SK-N-SH treated with all-trans-retinoic acid at 6 μM for 48 hours (cell line): ENCODE data around the gene ID2.

Experiments
- ATAC-seq: fragments of 200-7000 bp; cut with Tn5 transposase; 3 replicates; pipeline ENCODE4 v1.9.1; 2020; ENCODE audit warnings: mild to moderate bottlenecking, moderate library complexity
- ARNTL ChIP-seq: fragments of 450-650 bp; formaldehyde crosslinking; IDR thresholded peaks from 2 replicates; pipeline ENCODE4 v1.5.0; 2020; ENCODE audit warnings: low read depth, mild to moderate bottlenecking, moderate library complexity, borderline replicate concordance
- BACH2 ChIP-seq: fragments of 250-450 bp; sonication (Bioruptor Pico); IDR thresholded peaks from 2 replicates; pipeline ENCODE4 v1.9.0; 2021; ENCODE audit warnings: mild to moderate bottlenecking, borderline replicate concordance
- CREB5 ChIP-seq: fragments of 250-450 bp; sonication (Bioruptor Pico); IDR thresholded peaks from 2 replicates; pipeline ENCODE4 v1.5.1; 2020; ENCODE audit warnings: low read depth, mild to moderate bottlenecking, moderate library complexity
- CSDC2 ChIP-seq: fragments of 250-450 bp; sonication (Bioruptor Pico); IDR thresholded peaks from 2 replicates; pipeline ENCODE4 v1.5.0; 2020; ENCODE audit warnings: mild to moderate bottlenecking, moderate library complexity
- CSRNP3 ChIP-seq: fragments of 250-450 bp; sonication (Bioruptor Pico); IDR thresholded peaks from 2 replicates; pipeline ENCODE4 v1.5.1; 2021; ENCODE audit warnings: mild to moderate bottlenecking, moderate library complexity
- GLIS3 ChIP-seq: fragments of 250-450 bp; sonication (Bioruptor Pico); IDR thresholded peaks from 2 replicates; pipeline ENCODE4 v1.5.0; 2020; ENCODE audit warnings: mild to moderate bottlenecking, moderate library complexity
- ISL1 ChIP-seq: fragments of 250-450 bp; sonication (Bioruptor Pico); IDR thresholded peaks from 2 replicates; pipeline ENCODE4 v2.1.2; 2022; ENCODE audit warnings: mild to moderate bottlenecking, moderate library complexity
- OSR1 ChIP-seq: fragments of 250-450 bp; sonication (Bioruptor Pico); IDR thresholded peaks from 2 replicates; pipeline ENCODE4 v1.8.0; 2022; ENCODE audit warnings: moderate library complexity, mild to moderate bottlenecking, inconsistent platforms
- PPARA ChIP-seq: fragments of 250-450 bp; sonication (Bioruptor Pico); IDR thresholded peaks from 2 replicates; pipeline ENCODE4 v1.5.0; 2020; ENCODE audit warnings: mild to moderate bottlenecking, borderline replicate concordance
- RARB ChIP-seq: fragments of 250-450 bp; sonication (Bioruptor Pico); IDR thresholded peaks from 2 replicates; pipeline ENCODE4 v1.8.0; 2021; ENCODE audit warnings: mild to moderate bottlenecking, moderate library complexity
- TCF4 ChIP-seq: fragments of 250-450 bp; sonication (Bioruptor Pico); IDR thresholded peaks from 2 replicates; pipeline ENCODE4 v1.8.0; 2021; ENCODE audit warnings: mild to moderate bottlenecking, moderate library complexity, borderline replicate concordance
- ZC3H10 ChIP-seq: fragments of 250-450 bp; sonication (Bioruptor Pico); IDR thresholded peaks from 2 replicates; pipeline ENCODE4 v1.5.1; 2021; ENCODE audit warnings: mild to moderate bottlenecking, moderate library complexity
- ZFP3 ChIP-seq: fragments of 250-450 bp; sonication (Bioruptor Pico); IDR thresholded peaks from 2 replicates; pipeline ENCODE4 v1.5.0; 2020; ENCODE audit warnings: mild to moderate bottlenecking, moderate library complexity
- ZFP30 ChIP-seq: fragments of 450-650 bp; formaldehyde crosslinking; IDR thresholded peaks from 2 replicates; pipeline ENCODE4 v1.5.0; 2022; ENCODE audit warnings: mild to moderate bottlenecking, moderate library complexity
- ZNF565 ChIP-seq: fragments of 450-650 bp; formaldehyde crosslinking; conservative IDR thresholded peaks from 2 replicates; pipeline ENCODE4 v1.5.0; 2020; ENCODE audit warnings: low read depth, mild to moderate bottlenecking, moderate library complexity
- ZNF70 ChIP-seq: fragments of 450-650 bp; formaldehyde crosslinking; IDR thresholded peaks from 2 replicates; pipeline ENCODE4 v1.5.0; 2020; ENCODE audit warnings: mild to moderate bottlenecking, moderate library complexity
- ZNF8 ChIP-seq: fragments of 450-650 bp; formaldehyde crosslinking; IDR thresholded peaks from 2 replicates; pipeline ENCODE4 v1.5.0; 2020; ENCODE audit warnings: mild to moderate bottlenecking, moderate library complexity
- TF ChIP-seq, protein P1 (sequence below): fragments of 250-450 bp; sonication (Bioruptor Pico); IDR thresholded peaks from 2 replicates; pipeline ENCODE4 v1.8.0; 2020; ENCODE audit warnings: mild to moderate bottlenecking, moderate library complexity, borderline replicate concordance
- TF ChIP-seq, protein P2 (sequence below): fragments of 250-450 bp; sonication (Bioruptor Pico); IDR thresholded peaks from 2 replicates; pipeline ENCODE4 v1.5.0; 2020; ENCODE audit warnings: mild to moderate bottlenecking, moderate library complexity
- TF ChIP-seq, protein P3 (sequence below): fragments of 250-450 bp; sonication (Bioruptor Pico); IDR thresholded peaks from 2 replicates; pipeline ENCODE4 v1.8.0; 2021; ENCODE audit warnings: low read depth, mild to moderate bottlenecking, moderate library complexity, borderline replicate concordance

ID2 gene

DNA sequence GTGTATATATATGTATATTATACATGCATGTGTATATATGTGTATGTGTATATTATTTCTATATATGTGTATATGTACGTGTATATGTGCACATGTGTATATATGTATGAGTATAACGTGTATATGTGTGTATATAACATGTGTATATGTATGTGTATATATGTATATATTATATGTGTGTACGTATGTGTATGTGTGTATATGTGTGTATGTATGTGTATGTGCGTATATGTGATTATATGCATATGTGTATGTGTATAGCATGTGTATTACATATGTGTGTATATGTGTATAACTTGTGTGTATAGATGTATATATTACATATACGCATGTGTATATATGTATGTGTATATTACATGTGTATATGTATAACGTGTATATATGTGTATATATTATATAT, 32.1 kb upstream of the ID2 start:
- TF ChIP-seq ZNF8 (CRISPR knock-in tag) = no peak
- TF ChIP-seq OSR1 (CRISPR knock-in tag) = no peak
- TF ChIP-seq ZNF565 (CRISPR knock-in tag) = no peak
- TF ChIP-seq ZFP30 (CRISPR knock-in tag) = no peak
- no peak for TF ChIP-seq CSRNP3 (CRISPR knock-in tag)
- no peak for TF ChIP-seq CSDC2 (CRISPR knock-in tag)
- TF ChIP-seq ISL1 = no peak
- TF ChIP-seq ZC3H10 (CRISPR knock-in tag) = no peak
- no peak for TF ChIP-seq ARNTL
- TF ChIP-seq ZFP3 = no peak
- ATAC-seq = no peak

DNA sequence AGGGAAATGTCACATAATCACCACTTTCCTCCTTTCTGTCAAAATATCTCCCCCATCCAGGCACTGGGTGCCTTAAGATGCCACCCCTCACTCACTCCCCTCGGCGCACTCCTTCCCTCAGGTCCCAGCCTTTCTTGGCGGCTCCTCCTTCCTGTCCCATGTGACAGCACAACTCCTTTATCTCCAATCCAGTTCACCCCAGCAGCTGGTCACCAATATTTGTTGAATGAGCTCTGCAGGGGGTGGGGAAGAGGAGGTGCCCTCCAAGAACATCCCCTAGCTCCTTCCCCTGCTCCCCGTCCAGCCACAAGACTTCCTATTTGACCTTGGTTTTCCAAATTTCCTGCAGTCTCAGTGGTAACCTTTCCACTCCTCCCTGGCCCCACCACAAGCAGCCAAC, 31.6 kb upstream of the ID2 start:
- TF ChIP-seq ZFP30 (CRISPR knock-in tag) (no peak), ZC3H10 (CRISPR knock-in tag) (no peak), BACH2 (CRISPR knock-in tag) (no peak), PPARA (CRISPR knock-in tag) (no peak), CREB5 (CRISPR knock-in tag) (no peak), ZFP3 (no peak), OSR1 (CRISPR knock-in tag) (no peak), RARB (no peak), CSDC2 (CRISPR knock-in tag) (no peak), CSRNP3 (CRISPR knock-in tag) (no peak), GLIS3 (CRISPR knock-in tag) (no peak), TCF4 (no peak), ISL1 (no peak), ZNF70 (CRISPR knock-in tag) (no peak), ZNF8 (CRISPR knock-in tag) (no peak)
- TF ChIP-seq, protein P1, sequence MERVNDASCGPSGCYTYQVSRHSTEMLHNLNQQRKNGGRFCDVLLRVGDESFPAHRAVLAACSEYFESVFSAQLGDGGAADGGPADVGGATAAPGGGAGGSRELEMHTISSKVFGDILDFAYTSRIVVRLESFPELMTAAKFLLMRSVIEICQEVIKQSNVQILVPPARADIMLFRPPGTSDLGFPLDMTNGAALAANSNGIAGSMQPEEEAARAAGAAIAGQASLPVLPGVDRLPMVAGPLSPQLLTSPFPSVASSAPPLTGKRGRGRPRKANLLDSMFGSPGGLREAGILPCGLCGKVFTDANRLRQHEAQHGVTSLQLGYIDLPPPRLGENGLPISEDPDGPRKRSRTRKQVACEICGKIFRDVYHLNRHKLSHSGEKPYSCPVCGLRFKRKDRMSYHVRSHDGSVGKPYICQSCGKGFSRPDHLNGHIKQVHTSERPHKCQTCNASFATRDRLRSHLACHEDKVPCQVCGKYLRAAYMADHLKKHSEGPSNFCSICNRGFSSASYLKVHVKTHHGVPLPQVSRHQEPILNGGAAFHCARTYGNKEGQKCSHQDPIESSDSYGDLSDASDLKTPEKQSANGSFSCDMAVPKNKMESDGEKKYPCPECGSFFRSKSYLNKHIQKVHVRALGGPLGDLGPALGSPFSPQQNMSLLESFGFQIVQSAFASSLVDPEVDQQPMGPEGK = no peak
- TF ChIP-seq, protein P2, sequence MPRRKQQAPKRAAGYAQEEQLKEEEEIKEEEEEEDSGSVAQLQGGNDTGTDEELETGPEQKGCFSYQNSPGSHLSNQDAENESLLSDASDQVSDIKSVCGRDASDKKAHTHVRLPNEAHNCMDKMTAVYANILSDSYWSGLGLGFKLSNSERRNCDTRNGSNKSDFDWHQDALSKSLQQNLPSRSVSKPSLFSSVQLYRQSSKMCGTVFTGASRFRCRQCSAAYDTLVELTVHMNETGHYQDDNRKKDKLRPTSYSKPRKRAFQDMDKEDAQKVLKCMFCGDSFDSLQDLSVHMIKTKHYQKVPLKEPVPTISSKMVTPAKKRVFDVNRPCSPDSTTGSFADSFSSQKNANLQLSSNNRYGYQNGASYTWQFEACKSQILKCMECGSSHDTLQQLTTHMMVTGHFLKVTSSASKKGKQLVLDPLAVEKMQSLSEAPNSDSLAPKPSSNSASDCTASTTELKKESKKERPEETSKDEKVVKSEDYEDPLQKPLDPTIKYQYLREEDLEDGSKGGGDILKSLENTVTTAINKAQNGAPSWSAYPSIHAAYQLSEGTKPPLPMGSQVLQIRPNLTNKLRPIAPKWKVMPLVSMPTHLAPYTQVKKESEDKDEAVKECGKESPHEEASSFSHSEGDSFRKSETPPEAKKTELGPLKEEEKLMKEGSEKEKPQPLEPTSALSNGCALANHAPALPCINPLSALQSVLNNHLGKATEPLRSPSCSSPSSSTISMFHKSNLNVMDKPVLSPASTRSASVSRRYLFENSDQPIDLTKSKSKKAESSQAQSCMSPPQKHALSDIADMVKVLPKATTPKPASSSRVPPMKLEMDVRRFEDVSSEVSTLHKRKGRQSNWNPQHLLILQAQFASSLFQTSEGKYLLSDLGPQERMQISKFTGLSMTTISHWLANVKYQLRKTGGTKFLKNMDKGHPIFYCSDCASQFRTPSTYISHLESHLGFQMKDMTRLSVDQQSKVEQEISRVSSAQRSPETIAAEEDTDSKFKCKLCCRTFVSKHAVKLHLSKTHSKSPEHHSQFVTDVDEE (CRISPR knock-in tag) = no peak
- TF ChIP-seq, protein P3, sequence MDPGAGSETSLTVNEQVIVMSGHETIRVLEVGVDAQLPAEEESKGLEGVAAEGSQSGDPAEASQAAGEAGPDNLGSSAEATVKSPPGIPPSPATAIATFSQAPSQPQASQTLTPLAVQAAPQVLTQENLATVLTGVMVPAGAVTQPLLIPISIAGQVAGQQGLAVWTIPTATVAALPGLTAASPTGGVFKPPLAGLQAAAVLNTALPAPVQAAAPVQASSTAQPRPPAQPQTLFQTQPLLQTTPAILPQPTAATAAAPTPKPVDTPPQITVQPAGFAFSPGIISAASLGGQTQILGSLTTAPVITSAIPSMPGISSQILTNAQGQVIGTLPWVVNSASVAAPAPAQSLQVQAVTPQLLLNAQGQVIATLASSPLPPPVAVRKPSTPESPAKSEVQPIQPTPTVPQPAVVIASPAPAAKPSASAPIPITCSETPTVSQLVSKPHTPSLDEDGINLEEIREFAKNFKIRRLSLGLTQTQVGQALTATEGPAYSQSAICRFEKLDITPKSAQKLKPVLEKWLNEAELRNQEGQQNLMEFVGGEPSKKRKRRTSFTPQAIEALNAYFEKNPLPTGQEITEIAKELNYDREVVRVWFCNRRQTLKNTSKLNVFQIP (CRISPR knock-in tag) = no peak
- ATAC-seq = no peak
